Hypothalamus (tissue), 51 donors: ENCODE results near the gene BAHCC1.

Experiments used
- DNase-seq, 51 donors: peaks; one replicate each; lab custom pipeline; 2025; lab: John Stamatoyannopoulos, UW

Gene BAHCC1

DNA sequence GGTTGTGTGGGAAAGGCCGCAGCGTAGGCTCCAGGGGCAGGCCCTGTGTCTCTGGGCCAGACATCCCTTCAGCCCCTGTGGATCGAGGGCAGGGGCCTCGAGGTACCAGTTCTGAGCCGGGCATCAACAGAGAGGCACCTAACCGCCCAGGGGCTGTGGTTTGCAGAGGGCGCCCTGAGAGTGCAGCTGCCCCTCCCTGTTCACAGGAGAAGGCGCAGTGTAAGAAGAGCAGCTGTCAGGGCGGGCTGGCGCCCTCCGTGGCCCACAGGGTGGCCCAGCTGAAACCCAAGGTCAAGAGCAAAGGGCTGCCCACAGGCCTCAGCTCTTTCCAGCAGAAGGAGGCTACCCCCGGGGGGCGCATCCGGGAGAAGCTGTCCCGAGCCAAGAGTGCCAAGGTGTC, 60.8 kb downstream of the BAHCC1 start:
- no peak for DNase-seq

DNA sequence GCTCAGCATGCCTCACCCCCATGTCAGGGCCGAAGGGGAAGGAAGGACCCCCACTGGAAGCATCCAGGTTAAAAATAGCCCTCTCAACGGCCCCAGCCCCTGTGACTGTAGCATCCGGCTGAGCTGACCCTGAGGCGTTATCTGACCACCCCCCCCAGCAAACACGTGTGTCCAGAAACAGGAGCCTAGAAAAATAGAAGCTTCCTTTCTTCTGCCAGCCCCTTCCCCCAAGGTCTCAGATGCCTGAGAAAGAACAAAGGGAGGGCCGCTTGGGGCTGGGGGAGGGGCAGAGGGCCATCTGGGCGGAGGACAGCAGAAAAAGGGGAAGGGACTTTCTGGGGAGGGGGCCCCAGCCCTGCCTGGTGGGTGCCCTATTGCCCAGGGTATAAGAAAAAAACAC, 61.5 kb downstream of the BAHCC1 start:
- no peak for DNase-seq

DNA sequence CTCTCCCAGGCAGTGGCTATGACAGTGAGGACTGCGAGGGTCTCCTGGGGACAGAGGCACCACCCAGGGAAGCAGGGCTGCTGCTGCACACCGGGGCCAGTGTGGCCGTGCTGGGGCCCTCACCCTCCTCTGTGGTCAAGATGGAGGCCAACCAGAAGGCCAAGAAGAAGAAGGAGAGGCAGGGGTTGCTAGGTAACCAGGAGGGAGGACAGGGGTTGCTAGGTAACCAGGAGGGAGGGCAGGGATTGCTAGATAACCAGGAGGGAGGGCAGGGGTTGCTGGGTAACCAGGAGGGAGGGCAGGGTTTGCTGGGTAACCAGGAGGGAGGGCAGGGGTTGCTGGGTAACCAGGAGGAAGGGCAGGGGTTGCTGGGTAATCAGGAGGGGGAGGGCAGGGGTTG, 62.1 kb downstream of the BAHCC1 start:
- peak in 1 of 51 donors; percentile 8 for DNase-seq

DNA sequence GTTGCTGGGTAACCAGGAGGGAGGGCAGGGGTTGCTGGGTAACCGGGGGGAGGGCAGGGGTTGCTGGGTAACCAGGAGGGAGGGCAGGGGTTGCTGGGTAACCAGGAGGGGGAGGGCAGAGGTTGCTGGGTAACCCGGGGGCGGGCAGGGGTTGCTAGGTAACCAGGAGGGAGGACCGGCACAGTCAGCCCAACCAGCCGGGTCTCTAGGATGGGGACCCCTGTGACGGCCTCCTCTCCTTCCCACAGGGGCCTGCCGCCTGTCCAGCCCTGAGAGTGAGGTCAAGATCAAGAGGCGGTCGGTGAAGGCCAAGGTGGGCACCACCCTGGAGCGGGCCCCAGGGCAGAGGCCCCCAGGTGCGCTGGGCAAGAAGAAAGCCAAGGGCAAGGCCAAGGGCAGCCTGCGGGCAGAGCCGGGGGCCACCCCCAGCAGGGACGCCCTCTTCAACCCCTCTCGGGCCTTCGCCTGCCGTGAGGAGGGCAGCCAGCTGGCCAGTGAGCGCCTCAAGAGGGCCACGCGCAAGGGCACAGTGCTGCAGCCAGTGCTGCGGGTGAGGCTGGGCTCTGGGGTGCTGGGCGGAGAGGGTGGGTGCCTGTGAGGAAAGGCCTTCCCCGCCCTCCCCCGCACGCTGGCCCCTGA, 62.8 kb downstream of the BAHCC1 start:
- DNase-seq: no peak

DNA sequence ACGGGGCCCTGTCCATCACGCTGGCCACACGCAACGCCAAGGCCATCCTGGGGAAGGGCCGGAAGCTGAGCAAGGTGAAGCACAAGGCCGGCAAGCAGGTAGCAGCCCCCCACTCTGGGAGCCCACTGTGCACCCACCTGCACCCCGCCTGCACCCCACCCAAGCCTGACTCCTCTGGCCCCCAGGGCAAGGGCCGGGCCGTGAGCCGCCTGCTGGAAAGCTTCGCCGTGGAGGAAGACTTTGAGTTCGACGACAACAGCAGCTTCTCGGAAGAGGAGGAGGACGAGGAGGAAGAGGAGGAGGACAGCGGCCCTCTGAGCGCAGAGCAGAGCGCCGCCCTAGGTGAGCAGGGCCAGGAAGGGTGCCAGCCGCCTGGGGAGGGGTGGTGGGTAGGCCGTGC, 63.4 kb downstream of the BAHCC1 start:
- no peak for DNase-seq

DNA sequence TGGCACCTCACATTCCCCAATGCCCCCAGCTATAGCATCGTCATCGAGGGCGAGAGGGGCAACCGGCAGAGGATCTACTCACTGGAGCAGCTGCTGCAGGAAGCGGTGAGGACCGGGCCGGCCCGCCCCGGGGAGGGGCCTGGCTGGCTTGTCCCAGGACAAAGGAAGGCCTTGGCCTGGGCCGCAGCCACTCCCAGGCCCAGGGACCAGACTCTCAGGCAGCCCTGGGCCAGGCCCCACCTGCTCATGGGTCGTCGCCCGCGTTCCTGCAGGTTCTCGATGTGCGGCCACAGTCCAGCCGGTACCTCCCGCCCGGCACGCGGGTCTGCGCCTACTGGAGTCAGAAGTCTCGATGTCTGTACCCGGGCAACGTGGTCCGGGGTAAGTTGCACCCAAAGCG, 64.0 kb downstream of the BAHCC1 start:
- DNase-seq: no peak

DNA sequence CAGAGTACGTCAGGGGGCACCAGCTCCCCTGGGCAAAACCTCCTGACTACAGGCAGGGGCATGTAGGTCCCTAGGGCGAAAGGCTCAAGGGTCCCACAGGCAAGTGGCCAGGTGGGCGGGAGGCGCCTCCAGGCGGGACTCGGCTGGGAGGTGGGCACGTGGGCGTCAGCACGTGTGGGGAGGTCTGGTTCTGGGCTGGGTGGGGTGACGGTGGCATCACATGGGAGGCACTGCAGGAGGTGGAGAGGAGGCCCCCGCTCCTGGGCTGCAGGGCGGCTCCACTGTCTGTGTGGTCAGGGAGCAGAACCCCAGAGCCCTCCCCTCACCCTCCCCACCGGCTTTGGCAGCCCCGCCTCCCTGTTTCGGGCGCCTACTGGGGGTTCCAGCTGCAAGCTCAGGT, 64.6 kb downstream of the BAHCC1 start:
- no peak for DNase-seq

DNA sequence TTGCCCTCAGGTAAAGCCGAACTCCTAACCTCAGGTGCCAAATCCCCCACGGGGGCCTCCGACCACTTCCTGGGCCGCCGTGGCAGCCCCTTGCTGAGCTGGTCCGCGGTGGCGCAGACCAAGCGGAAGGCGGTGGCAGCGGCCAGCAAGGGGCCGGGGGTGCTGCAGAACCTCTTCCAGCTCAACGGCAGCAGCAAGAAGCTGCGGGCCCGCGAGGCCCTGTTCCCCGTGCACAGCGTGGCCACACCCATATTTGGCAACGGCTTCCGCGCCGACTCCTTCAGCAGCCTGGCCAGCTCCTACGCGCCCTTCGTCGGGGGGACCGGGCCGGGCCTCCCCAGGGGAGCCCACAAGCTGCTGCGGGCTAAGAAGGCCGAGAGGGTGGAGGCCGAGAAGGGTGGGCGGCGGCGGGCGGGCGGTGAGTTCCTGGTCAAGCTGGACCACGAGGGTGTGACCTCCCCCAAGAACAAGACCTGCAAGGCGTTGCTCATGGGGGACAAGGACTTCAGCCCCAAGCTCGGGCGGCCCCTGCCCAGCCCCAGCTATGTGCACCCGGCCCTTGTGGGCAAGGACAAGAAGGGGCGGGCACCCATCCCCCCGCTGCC, 65.7 kb downstream of the BAHCC1 start:
- no peak for DNase-seq

DNA sequence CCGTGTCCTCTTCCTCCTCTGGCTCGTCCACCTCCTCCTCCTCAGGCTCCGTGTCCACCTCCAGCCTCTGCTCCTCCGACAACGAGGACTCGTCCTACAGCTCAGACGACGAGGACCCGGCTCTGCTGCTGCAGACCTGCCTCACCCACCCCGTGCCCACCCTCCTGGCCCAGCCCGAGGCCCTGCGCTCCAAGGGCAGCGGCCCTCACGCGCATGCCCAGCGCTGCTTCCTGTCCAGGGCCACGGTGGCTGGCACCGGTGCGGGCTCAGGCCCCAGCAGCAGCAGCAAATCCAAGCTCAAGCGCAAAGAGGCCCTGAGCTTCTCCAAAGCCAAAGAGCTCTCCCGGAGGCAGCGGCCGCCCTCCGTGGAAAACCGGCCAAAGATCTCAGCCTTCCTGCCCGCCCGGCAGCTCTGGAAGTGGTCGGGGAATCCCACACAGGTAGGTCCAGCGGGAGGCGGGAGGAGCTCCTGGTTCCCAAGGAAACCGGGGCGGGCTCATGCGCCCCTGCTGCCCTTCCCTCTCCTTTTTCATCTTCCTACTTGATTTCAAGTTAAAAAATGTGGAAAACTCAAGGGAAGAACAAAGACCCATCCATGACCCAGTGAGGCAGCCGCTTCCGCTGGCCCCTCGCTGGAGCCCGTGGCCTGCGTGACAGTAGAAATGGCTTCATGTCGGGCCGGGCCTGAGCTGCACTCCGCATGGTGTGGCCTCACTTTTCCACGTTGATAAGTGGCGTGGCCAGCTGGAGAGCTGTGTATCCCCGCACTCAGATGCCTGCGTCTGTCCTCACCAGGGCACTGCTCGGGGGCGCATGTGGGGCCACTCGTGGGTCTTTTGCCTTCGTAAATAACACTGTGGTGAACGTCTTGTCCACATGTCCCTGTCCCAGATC, 66.6 kb downstream of the BAHCC1 start:
- no peak for DNase-seq

DNA sequence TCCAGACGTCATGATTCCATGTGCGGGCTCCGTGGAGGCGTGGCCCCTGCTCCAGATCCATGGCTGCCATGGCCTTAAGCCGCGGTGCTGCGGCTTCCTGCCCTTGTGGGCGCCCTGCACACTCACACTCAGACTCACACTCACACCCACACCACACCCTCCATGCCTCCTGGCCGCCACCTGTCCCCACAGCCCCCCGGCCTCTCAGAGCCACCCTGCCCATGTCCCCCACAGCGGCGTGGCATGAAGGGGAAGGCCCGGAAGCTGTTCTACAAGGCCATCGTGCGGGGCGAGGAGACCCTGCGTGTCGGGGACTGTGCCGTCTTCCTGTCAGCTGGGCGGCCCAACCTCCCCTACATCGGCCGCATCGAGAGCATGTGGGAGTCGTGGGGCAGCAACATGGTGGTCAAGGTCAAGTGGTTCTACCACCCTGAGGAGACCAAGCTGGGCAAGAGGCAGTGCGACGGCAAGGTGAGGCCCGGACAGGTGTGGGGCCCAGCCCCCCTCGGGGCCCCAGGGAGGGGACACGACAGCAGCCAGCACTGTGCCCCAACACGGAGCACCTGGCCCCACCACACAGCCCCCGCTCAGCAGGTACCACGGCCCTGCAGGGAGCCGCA, 67.4 kb downstream of the BAHCC1 start:
- no peak for DNase-seq

DNA sequence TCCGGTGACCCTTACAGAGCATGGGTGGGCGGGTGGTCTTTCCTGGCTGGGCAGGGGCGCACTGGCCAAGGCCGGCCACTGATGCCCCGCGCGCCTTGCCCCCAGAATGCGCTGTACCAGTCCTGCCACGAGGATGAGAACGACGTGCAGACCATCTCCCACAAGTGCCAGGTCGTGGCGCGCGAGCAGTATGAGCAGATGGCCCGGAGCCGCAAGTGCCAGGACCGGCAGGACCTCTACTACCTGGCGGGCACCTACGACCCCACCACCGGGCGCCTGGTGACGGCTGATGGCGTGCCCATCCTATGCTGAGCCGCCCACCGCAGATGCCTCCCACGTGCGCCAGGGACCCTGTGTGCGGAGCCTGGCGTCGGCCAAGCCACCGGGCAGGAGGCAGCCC, 68.2 kb downstream of the BAHCC1 start:
- no peak for DNase-seq

DNA sequence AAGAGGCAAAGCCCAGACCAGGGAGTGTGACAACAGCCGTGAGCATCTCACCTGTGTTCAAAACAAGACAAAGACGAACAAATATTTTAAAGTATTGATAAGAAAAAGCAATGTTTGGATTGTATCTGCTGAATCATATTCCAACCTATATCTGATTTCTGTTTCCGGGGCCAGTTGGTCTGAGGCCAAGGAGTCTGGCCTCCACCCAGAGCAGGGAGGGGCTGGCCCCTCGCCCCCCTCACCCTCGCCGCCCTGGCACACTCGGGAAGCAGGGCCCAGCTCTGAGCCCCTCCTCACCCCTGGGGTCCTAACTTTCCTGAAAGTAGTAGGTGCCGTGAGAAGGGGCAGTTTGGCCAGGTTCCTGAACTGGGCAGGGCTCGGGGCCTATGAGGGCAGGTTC, 69.3 kb downstream of the BAHCC1 start:
- DNase-seq: no peak

DNA sequence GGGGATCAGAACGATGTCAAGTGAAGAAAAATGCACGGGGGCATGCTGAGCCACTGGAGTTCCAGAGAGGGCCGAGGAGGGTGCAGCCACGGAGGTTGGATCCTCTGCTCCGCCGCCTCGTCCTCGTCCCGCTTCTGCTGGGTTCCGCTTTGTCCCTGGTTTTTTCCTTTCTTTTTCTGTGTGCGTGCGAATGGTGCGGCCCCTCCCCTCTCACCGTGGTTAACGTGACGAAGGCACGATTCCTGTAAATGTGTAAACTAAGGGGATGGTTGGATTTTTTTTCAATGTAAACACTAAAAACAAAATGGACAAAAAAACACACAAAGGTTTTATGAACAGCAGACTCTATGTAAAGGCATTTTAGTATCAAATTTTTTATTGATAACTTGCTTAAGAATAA, 70.7 kb downstream of the BAHCC1 start:
- DNase-seq: no peak

DNA sequence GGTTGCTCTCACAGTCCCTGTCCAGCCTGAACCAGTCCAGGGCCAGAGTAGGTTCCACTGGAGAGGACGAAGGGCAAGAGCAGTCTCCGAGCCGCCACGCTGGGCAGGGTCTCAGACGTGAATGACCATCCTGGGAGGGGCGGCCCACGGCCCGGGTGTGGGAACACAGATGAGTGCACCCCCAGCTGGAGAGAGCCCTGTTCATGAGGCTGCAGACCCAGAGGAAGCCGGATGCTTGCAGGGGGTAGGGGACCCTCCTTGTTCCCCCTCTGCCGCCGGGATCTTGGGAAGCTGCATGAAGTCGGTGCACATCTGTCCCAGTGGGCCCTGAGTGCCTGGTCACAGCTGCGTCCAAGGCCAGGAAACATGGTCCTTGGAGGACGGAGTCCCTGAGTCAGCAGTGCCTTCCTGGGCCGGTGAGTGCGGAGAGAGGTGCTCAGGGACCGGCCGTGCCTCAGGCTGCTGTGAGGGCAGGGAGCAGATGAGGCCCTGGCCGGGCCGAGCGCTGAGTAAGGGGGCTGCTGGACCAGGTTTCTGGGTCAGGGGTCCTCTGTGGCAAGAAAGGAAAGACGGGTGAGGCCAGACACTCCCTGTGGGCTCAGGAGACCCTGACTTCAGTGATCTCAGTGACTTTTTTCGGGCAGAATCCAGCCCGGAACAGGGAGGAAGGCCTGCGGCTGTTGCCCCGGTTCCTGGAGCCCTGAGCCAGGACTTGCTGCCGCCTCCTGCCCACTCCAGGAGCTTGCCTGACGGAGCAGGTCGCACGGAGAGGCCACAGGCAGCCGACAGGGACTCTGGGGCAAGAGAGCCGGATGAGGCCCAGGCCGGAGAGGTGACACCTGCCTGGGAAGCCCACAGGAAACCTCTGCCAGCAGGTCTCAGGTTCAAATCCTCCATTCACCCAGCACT, 71.6 kb downstream of the BAHCC1 start:
- no peak for DNase-seq

DNA sequence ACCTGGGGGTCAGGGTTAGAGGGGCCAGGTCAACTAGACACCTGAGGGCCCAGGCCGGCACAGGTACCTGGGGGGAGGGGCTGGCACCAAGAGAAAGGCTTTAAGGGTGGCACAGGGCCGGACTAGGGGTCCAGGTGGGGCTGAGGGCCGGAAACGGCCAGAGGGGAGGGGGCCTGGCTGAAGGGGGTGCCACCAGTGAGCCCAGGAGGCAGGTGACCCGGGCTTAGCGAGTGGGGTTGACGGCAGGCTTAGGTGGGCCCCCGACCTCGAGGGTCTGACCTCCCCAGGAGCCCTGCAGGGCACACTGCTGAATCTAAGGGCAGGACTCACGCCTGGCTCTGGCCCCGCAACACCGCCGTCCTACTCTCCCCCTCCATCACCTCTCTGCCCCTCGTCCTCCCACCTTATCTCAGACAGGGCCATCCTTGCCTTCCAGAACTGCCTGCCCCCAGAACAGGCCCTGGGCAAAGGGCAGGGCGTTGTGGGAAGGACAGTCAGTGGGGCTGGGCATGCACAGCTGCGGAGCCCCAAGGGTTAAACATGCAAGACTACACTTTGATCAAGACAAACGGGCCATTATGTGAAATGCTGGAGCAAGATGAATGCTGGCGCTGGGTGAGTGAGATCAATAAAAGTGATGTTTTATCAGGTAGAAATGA, 73.0 kb downstream of the BAHCC1 start:
- DNase-seq: peak in 1 of 51 donors; percentile 18

DNA sequence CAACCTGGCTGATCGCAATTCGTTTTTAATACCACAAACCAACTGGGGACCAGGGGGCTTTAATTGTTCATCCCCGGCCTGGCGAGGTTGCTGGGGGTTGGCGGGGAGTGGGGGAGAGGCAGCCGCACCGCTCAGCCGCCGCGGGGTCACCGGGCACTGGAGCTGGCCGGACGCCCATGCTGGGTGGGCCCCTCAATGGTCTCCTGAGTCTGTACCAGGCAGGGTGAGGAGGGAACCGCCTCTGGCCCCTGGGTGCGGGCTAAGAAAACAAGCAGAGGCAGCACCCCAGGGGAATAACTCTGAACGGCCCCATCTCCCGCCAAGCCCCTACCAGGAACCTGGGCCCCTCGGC, 73.5 kb downstream of the BAHCC1 start:
- no peak for DNase-seq

DNA sequence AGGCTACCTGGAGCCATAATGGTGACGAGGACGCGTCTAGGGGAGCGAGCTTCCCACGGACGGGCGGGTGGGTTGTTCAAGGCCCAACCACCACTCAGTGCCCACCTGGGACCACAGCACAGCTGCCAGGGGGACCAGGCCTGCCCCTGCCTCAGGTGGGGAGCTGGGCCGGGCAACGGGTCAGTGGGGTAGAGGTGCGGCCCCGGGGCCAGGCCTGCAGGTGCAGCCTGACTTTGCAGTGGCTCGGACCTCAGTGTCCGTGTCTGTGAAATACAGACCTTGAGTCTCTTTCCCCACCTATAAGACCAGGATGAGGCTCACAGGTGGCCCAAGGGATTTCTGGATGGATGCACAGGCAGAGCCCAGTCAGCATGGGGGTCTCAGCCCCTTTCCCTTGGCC, 74.0 kb downstream of the BAHCC1 start:
- DNase-seq: no peak

DNA sequence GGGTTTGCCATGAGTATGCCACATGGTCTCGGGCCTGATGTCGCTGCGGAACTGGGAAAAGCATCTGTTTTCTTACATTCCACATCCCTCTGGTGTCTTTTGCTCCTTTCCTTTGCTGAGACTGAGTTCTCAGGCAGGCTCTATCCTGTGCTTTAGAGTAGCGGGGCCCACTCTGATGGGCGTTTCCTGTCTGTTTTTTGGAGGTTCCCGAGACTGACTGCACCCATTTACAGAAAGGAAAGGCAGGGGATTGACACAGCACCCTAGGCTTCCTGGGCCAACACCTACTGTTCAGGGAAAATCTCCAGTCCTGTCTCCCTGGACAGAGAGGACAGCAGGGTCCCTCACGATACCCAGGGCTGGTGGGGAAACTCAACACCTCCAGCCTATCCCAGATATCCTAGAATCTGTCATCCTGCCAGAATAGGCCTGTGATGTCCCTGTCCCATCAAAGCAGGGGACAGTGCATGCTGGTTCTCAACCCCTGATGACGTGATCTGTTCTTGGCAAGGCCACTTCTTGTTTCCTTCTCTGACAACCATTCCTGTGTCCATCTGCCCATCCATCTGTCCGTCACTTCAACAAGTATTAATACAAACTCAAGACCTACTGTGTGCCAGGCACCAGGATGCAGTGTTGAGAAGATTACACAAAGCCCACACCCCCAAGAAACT, 75.2 kb downstream of the BAHCC1 start:
- peak in 3 of 51 donors; percentile 8 to 42 (median 33) for DNase-seq
